Hepatocyte (in vitro differentiated cells): ENCODE measurements around the gene PDIA5.

Experiments used
- EZH2 ChIP-seq: fragments of 200-600 bp; sonication (generic); IDR thresholded peaks from 2 replicates; pipeline ENCODE4 v1.6.1; 2016; ENCODE audit warnings: antibody characterized with exemption, mild to moderate bottlenecking, borderline replicate concordance
- EZH2phosphoT487 ChIP-seq: fragments of 200-600 bp; sonication (generic); IDR thresholded peaks from one replicate; pipeline ENCODE4 v1.6.1; 2018; ENCODE audit warnings: antibody characterized with exemption, mild to moderate bottlenecking, low read depth, moderate library complexity; ENCODE audit not compliant: unreplicated experiment, severe bottlenecking
- TF ChIP-seq, protein P1 (sequence below): fragments of 200-600 bp; sonication (generic); IDR thresholded peaks from 2 replicates; pipeline ENCODE4 v1.5.1; 2016; ENCODE audit warnings: antibody characterized with exemption, mild to moderate bottlenecking; ENCODE audit not compliant: poor library complexity

- TF ChIP-seq, protein P1, sequence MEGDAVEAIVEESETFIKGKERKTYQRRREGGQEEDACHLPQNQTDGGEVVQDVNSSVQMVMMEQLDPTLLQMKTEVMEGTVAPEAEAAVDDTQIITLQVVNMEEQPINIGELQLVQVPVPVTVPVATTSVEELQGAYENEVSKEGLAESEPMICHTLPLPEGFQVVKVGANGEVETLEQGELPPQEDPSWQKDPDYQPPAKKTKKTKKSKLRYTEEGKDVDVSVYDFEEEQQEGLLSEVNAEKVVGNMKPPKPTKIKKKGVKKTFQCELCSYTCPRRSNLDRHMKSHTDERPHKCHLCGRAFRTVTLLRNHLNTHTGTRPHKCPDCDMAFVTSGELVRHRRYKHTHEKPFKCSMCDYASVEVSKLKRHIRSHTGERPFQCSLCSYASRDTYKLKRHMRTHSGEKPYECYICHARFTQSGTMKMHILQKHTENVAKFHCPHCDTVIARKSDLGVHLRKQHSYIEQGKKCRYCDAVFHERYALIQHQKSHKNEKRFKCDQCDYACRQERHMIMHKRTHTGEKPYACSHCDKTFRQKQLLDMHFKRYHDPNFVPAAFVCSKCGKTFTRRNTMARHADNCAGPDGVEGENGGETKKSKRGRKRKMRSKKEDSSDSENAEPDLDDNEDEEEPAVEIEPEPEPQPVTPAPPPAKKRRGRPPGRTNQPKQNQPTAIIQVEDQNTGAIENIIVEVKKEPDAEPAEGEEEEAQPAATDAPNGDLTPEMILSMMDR: no peak
- no peak for TF ChIP-seq EZH2
- TF ChIP-seq EZH2phosphoT487: no peak
Measured at GRCh38 chr3:123119802-123120201, 53.0 kb downstream of the PDIA5 start.
